Upper lobe of left lung (tissue), 6 donors: ENCODE measurements around the gene SEMA3D. TPM values are rescaled to one million over a fixed set of nuclear protein-coding genes. Genes with fewer than 3 reads are reported as not detected.
A peak's percentile ranks its signal among the peaks of the same experiment; 100 is the strongest.

ENCODE experiments used
- ATAC-seq, 2 donors: fragments of 200-7000 bp; cut with Tn5 transposase; one replicate each; pipeline ENCODE4 v1.9.1; 2022; ENCODE audit warnings: mild to moderate bottlenecking in 2 of 2, moderate library complexity in 2 of 2; ENCODE audit not compliant: low FRiP score in 2 of 2
- DNase-seq, 2 donors: peaks; one replicate each; pipeline ENCODE4 v3.0.0-alpha.2; 2019 to 2020
- H3K27ac ChIP-seq, 4 donors: fragments of 200-600 bp; sonication (generic); one replicate each; pipeline ENCODE4 v1.5.1; 2016 to 2019
- H3K27me3 ChIP-seq, 4 donors: fragments of 200-600 bp; sonication (generic); one replicate each; pipeline ENCODE4 v1.5.1; 2017 to 2019
- H3K36me3 ChIP-seq, 4 donors: fragments of 200-600 bp; sonication (generic); one replicate each; pipeline ENCODE4 v1.5.1; 2016 to 2019
- H3K4me1 ChIP-seq, 4 donors: fragments of 200-600 bp; sonication (generic); one replicate each; pipeline ENCODE4 v1.5.1; 2018 to 2019
- H3K4me3 ChIP-seq, 4 donors: fragments of 200-600 bp; sonication (generic); one replicate each; pipeline ENCODE4 v1.5.1; 2017 to 2019; ENCODE audit warnings: mild to moderate bottlenecking in 2 of 4, moderate library complexity in 1 of 4
- H3K9me3 ChIP-seq, 4 donors: fragments of 200-600 bp; sonication (generic); one replicate each; pipeline ENCODE4 v1.5.1; 2018 to 2019
- CTCF ChIP-seq, 6 experiments: fragments of 450-650 bp in 4 of 6; fragments of 200-600 bp in 2 of 6; sonication (generic) in 2 of 6; IDR thresholded peaks; one replicate each; pipeline ENCODE4 v1.5.1; 2016 to 2019; ENCODE audit warnings: antibody characterized with exemption in 6 of 6
- EP300 ChIP-seq, 4 donors: sonication (generic); formaldehyde crosslinking; IDR thresholded peaks; one replicate each; pipeline ENCODE4 v1.5.1; 2017; ENCODE audit warnings: antibody characterized with exemption in 4 of 4, control low read depth in 2 of 4
- POLR2A ChIP-seq, 4 donors: fragments of 450-650 bp; IDR thresholded peaks; one replicate each; pipeline ENCODE4 v1.5.1; 2016 to 2017; ENCODE audit warnings: antibody characterized with exemption in 4 of 4, mild to moderate bottlenecking in 2 of 4
- POLR2AphosphoS5 ChIP-seq, 2 donors: sonication (generic); formaldehyde crosslinking; IDR thresholded peaks; one replicate each; pipeline ENCODE4 v1.5.1; 2017; ENCODE audit warnings: antibody characterized with exemption in 2 of 2
- WGBS, 2 donors: methylation state at CpG; one replicate each; pipeline ENCODE4 v1.1.5; 2017 to 2018; 5-methylcytosine and 5-hydroxymethylcytosine counted together
- total RNA-seq, 6 donors: library from RNA; depleted of rRNA in 4 of 6; stranded (reverse); fragments of >200 nt in 4 of 6; gene quantifications; one replicate each; pipeline versions ENCODE4 v1.1.0 to v1.2.1, GENCODE V29; 2016 to 2021
- donor health status: DM: no; HTN: no; CAD: no; lungs with moderate emphysema.
- donor health status: DM: no; HTN: yes; CAD: no; lungs with severe emphysema.

SEMA3D gene
- total RNA-seq, 6 donors from 2014 or later: 1.7 to 8.1 (median 3.5) TPM

DNA sequence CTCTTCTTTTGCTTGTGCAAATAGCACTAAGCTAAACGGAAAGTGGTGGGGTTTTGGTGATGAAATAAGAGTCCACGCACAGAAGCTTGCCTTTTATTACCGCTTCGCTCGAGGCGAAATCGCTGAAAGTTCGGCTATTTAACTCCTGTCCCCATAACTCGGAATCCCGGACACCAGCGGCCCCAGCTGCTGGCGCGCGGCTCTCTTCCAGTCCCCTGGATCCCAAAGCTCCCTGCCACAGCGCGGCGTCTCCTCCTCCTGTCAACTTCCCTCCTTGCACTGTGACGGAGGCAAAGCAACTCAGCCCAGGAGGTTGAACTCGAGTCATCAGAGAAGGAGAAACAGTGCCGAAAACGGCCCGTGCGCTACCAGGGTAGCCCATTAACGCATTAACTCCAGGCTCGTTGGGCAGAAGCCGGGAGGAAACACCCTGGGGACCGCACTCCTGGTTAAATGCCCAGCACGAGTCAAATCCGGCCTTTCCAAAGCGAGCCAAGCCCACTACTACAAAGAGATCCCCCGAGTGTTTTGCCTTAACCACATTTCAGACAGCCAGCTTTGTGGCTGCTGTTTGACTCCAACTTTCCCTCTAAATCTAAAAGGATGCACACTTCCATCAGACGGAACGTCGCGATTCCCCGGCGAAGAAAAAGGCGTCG, 1.3 kb downstream of the SEMA3D start:
- WGBS, 2 donors: 2 to 5% methylated on average over 19 to 39 of the region's 39 CpGs
- TF ChIP-seq CTCF (IDR thresholded peaks at IDR 0.05) (no peak), EP300 (IDR thresholded peaks at IDR 0.05) (no peak), POLR2A (IDR thresholded peaks at IDR 0.05) (no peak), POLR2AphosphoS5 (IDR thresholded peaks at IDR 0.05) (no peak)

GRCh38 chr7:85184599-85185423, 2.0 kb downstream of the SEMA3D start:
- Histone ChIP-seq H3K4me3 (peak overlapping the region in 3 of 4 donors; percentile 36 to 50 (median 45)), H3K4me1 (peaks cover 0 to 22% (median 21%) of the 10 kb centered on the region in 4 donors), H3K9me3 (no peaks in the 10 kb centered on the region), H3K36me3 (no peaks in the 10 kb centered on the region), H3K27ac (peak overlapping the region in 2 of 4 donors; percentile 32 to 71), H3K27me3 (no peaks in the 10 kb centered on the region)
- WGBS, 2 donors: 31 to 32% methylated on average over 21 of the region's 21 CpGs
- no peak for TF ChIP-seq POLR2AphosphoS5 (IDR thresholded peaks at IDR 0.05)
- TF ChIP-seq POLR2A (IDR thresholded peaks at IDR 0.05): no peak
- no peak for TF ChIP-seq EP300 (IDR thresholded peaks at IDR 0.05)
- TF ChIP-seq CTCF (IDR thresholded peaks at IDR 0.05): no peak
- DNase-seq (peak in 1 of 2 donors; percentile 55), ATAC-seq (peak in 1 of 2 donors; percentile 25)

More for the DNA sequence above, 1.3 kb downstream of the SEMA3D start:
- peak overlapping the region in 3 of 4 donors; percentile 32 to 71 (median 69) for H3K27ac ChIP-seq
- peaks cover 0 to 22% (median 21%) of the 10 kb centered on the region in 4 donors for H3K4me1 ChIP-seq
- peak; percentile 70 to 74 for ATAC-seq
- H3K27me3 ChIP-seq: no peaks in the 10 kb centered on the region
- H3K9me3 ChIP-seq: no peaks in the 10 kb centered on the region
- peak; percentile 21 to 80 for DNase-seq
- H3K4me3 ChIP-seq: peak overlapping the region in 3 of 4 donors; percentile 36 to 50 (median 45)
- no peaks in the 10 kb centered on the region for H3K36me3 ChIP-seq

- ATAC-seq: no peak
- TF ChIP-seq POLR2A (IDR thresholded peaks at IDR 0.05) (no peak), CTCF (IDR thresholded peaks at IDR 0.05) (no peak), POLR2AphosphoS5 (IDR thresholded peaks at IDR 0.05) (no peak), EP300 (IDR thresholded peaks at IDR 0.05) (no peak)
- no peaks in the 10 kb centered on the region for H3K27me3 ChIP-seq
- no peaks in the 10 kb centered on the region for H3K36me3 ChIP-seq
- 78 to 89% methylated on average over 3 of the region's 3 CpGs for WGBS, 2 donors
- no peak for DNase-seq
- peaks cover 0 to 9% (median 0%) of the 10 kb centered on the region in 4 donors for H3K9me3 ChIP-seq
- H3K4me3 ChIP-seq: no peak overlapping the region
- no peak overlapping the region for H3K27ac ChIP-seq
- H3K4me1 ChIP-seq: peaks cover 0 to 22% (median 21%) of the 10 kb centered on the region in 4 donors
Observed at GRCh38 chr7:85183296-85183695, 3.6 kb downstream of the SEMA3D start.

GRCh38 chr7:85178531-85179298, 8.1 kb downstream of the SEMA3D start:
- ATAC-seq (no peak), DNase-seq (no peak)
- Histone ChIP-seq H3K36me3 (no peaks in the 10 kb centered on the region), H3K4me3 (no peak overlapping the region), H3K27ac (no peak overlapping the region), H3K27me3 (no peaks in the 10 kb centered on the region), H3K9me3 (peaks cover 0 to 9% (median 0%) of the 10 kb centered on the region in 4 donors), H3K4me1 (no peaks in the 10 kb centered on the region)
- TF ChIP-seq EP300 (IDR thresholded peaks at IDR 0.05) (no peak), CTCF (IDR thresholded peaks at IDR 0.05) (no peak), POLR2A (IDR thresholded peaks at IDR 0.05) (no peak), POLR2AphosphoS5 (IDR thresholded peaks at IDR 0.05) (no peak)
- 46 to 52% methylated on average over 2 of the region's 2 CpGs for WGBS, 2 donors
